NK-92 treated with Interleukin-12 subunit alpha and Interleukin-12 subunit beta, amount 100 ng/mL, for 24 hours (cell line): ENCODE results near the gene MMP8.
"Not testable (repeated sequence)": the region's sequence is repeated elsewhere in the genome, so short reads cannot be mapped to it uniquely, and the experiment has no call there.

Source experiments
- DNase-seq: peaks from one replicate; lab custom pipeline; 2025; lab: John Stamatoyannopoulos, UW

Gene MMP8, protein sequence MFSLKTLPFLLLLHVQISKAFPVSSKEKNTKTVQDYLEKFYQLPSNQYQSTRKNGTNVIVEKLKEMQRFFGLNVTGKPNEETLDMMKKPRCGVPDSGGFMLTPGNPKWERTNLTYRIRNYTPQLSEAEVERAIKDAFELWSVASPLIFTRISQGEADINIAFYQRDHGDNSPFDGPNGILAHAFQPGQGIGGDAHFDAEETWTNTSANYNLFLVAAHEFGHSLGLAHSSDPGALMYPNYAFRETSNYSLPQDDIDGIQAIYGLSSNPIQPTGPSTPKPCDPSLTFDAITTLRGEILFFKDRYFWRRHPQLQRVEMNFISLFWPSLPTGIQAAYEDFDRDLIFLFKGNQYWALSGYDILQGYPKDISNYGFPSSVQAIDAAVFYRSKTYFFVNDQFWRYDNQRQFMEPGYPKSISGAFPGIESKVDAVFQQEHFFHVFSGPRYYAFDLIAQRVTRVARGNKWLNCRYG

DNA sequence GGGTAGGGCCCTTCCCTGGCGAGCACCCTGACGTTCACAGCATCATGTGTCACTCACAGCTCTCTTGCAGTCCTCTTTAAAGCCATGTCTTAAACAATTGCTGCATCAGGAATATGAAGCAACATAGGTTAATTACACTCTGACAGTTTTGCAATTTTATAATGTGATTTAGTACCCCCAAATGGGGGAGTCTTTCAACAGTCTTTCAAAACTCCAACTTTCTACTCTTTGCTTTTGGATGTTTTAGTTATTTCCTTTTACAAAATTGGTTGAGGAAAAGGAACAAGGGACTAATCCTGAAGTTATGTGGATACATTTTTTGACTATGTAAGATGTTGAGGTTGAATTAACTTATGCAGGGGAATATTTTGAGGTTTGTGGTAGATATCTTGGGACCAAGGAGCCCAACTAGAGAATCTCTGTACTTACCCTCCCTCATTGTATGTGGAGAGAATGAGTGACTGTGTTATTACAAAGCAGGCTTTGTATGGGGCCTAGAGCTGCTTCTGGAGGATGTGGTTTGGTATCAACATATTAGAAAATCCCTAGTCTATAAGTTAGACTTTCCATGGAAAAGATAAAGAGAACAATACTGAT lies at the start of gene MMP8:
TSS of gene MMP8 (minus strand) at position 51 of the 597 bp plus-strand sequence. CDS start 99 bp downstream, outside the sequence.
- DNase-seq: no peak

- DNase-seq: no peak
Measured at GRCh38 chr11:102773386-102773785, 48.6 kb upstream of the MMP8 start.

- DNase-seq: no peak
Measured at GRCh38 chr11:102771351-102771750, 46.6 kb upstream of the MMP8 start.

GRCh38 chr11:102770191-102770590 lies 45.4 kb upstream of the MMP8 start:
- no peak for DNase-seq

GRCh38 chr11:102767800-102768199 lies 43.0 kb upstream of the MMP8 start:
- no peak for DNase-seq

DNA sequence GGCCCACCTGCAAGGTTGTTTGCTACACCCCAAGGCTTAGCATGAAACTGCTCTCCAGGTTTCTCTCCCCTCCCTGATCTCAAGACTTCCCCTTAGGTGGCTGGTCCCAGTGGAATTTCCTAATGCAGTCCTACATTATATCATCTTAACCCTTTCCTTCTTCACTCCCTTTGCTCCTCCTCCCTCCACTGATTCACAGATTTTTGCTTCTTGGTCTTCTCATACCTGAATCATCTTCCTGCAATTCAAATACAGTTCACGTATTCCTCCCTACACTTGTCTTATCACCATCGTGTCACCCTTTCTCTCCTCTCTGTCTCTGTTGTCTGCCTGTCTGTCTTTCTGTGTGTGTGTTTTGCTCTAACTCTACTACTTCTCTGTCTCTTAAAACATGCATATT lies 38.7 kb upstream of the MMP8 start:
- no peak for DNase-seq

DNA sequence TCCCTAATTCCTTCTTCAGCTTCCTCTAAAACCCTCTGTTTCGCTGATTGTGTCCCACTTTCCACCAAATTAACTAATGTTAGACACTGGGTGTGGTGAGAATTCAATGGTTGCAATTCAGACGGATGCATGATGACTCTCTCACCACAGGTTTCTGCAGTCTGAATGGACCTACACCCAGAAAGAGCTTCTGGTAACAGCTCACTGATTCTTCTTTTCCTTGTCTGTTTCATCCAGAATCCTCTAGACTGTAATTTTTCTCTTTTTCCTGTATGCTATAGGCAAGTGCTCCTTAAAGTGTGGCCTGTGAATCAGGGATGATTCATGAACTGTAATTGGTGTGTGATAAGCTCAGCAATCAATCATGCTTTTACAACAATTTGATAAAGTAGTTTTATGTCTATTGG lies 37.6 kb upstream of the MMP8 start:
- DNase-seq: no peak

DNA sequence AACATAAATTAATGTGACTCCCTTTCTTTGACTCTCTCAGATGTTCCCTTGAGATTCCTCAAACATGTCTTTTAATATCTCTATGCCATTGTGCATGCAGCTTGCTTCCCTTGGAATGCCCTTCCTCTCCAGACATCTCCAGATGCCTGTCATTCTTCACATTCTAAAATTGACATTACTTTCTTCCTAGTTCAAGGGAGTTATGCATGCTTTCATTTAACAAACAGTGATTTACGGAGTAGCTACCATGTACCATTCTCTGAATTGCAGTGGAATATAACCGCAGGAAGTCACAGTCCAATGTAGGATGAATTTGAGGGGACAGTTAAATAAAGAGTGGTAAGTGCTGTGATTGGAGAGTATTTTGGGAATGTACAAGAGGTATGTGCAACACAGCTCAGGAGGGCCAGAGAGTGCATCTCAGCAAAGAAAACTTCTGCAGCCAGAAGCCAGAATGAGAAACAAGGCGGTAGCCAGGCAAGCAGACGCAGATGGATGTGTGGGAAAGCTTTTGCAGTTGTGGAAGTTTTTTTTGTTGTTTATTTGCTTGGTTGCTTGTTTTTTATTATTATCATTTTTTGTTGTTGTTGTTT lies 37.0 kb upstream of the MMP8 start:
- DNase-seq: no peak

- DNase-seq: no peak
Measured at GRCh38 chr11:102760344-102761035, 35.7 kb upstream of the MMP8 start.

- DNase-seq: no peak
Measured at GRCh38 chr11:102757823-102758549, 33.2 kb upstream of the MMP8 start.

DNA sequence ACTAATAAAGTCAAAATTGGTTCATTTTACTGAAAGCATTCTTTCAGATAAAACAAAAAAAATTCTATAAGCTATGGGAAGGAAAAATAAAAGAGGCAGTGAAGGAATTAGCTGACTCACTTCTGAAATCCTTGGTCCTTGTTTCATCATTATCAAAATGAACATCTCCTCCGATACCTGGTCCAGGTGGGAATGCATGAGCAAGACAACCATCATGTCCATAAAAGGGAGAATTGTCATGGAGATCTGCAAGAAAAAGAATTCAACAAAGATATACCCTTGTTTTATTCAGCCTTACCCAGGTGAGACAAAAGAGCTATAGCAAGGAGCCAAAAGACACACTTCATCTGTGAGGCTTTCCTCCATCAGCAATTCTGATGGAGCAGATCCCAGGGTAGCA lies 28.5 kb upstream of the MMP8 start:
- no peak for DNase-seq

- no peak for DNase-seq
Measured at GRCh38 chr11:102751673-102752072, 26.9 kb upstream of the MMP8 start.

DNA sequence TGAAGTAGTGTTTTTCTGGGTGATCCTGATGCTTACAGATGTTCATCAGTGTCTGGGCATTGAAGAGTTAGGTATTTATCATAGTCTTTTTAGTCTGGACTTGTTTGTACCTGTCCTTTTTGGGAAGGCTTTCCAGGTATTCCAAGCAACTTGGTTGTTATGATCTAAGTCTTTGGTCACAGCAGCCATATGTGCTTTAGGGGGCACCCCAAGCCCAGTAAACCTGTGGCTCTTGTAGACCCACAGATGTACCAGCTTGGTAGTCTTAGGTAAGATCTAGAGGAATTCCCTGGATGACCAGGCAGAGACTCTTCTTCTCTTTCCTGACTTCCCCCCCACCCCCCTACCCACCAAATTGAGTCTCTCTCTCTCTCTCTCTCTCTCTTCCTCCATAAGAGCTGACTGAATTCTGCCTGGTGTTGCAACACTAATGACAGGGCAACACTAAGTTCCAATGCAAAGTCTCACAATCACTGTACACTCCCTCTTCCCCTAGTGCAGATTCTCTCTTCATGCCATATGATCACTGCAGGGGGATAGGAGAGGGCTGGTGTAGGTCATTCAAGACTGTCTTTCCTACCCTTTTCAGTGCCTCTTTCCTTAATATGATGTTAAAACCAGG lies 24.5 kb upstream of the MMP8 start:
- no peak for DNase-seq

DNA sequence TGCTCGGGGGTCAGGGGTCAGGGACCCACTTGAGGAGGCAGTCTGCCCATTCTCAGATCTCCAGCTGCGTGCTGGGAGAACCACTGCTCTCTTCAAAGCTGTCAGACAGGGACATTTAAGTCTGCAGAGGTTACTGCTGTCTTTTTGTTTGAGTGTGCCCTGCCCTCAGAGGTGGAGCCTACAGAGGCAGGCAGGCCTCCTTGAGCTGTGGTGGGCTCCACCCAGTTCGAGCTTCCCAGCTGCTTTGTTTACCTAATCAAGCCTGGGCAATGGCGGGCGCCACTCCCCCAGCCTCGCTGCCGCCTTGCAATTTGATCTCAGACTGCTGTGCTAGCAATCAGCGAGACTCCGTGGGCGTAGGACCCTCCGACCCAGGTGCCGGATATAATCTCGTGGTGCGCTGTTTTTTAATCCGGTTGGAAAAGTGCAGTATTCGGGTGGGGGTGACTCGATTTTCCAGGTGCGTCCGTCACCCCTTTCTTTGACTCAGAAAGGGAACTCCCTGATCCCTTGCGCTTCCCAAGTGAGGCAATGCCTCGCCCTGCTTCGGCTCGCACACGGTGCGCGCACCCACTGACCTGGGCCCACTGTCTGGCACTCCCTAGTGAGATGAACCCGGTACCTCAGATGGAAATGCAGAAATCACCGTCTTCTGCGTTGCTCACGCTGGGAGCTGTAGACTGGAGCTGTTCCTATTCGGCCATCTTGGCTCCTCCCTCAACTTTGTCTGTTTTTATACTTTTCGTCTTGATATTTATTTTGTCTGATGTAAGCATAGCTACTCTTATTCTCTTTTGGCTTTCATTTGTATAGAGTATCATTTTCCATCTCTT lies 22.2 kb upstream of the MMP8 start:
- not testable (repeated sequence) for DNase-seq

- DNase-seq: no peak
Measured at GRCh38 chr11:102734650-102735049, 9.9 kb upstream of the MMP8 start.

- DNase-seq: peak; percentile 33
Measured at GRCh38 chr11:102733232-102733875, 8.6 kb upstream of the MMP8 start.

GRCh38 chr11:102730944-102731343 lies 6.2 kb upstream of the MMP8 start:
- DNase-seq: not testable (repeated sequence)

GRCh38 chr11:102729849-102730815 lies 5.4 kb upstream of the MMP8 start:
- no peak for DNase-seq

GRCh38 chr11:102727890-102728289 lies 3.1 kb upstream of the MMP8 start:
- no peak for DNase-seq
